GM15510 (cell line): ENCODE results near the gene PSAT1.

Experiments
- POLR2A ChIP-seq: IDR thresholded peaks from 3 replicates; pipeline ENCODE4 v1.6.1; 2011; ENCODE audit warnings: borderline replicate concordance; ENCODE audit not compliant: insufficient read length; ENCODE audit errors: extremely low read depth

PSAT1 gene

GRCh38 chr9:78286946-78287388, 10.0 kb upstream of the PSAT1 start:
- TF ChIP-seq POLR2A, result no peak

GRCh38 chr9:78288214-78288892, 8.6 kb upstream of the PSAT1 start:
- no peak for TF ChIP-seq POLR2A

- no peak for TF ChIP-seq POLR2A
Measured at GRCh38 chr9:78289474-78289873, 7.5 kb upstream of the PSAT1 start.

- TF ChIP-seq POLR2A, result no peak
Measured at GRCh38 chr9:78291240-78291925, 5.5 kb upstream of the PSAT1 start.

- no peak for TF ChIP-seq POLR2A
Measured at GRCh38 chr9:78292026-78292425, 4.9 kb upstream of the PSAT1 start.

GRCh38 chr9:78292716-78293497, 4.0 kb upstream of the PSAT1 start:
- no peak for TF ChIP-seq POLR2A

- no peak for TF ChIP-seq POLR2A
Measured at GRCh38 chr9:78294290-78295176, 2.4 kb upstream of the PSAT1 start.

GRCh38 chr9:78295177-78295575, 1.7 kb upstream of the PSAT1 start:
- no peak for TF ChIP-seq POLR2A

- TF ChIP-seq POLR2A, result no peak
Measured at GRCh38 chr9:78295731-78296130, 1.2 kb upstream of the PSAT1 start.

- TF ChIP-seq POLR2A, result no peak
Measured at GRCh38 chr9:78296201-78296892, 578 bp upstream of the PSAT1 start.

- TF ChIP-seq POLR2A, result peak; percentile 23
Measured at GRCh38 chr9:78297672-78297961, 692 bp downstream of the PSAT1 start.

- no peak for TF ChIP-seq POLR2A
Measured at GRCh38 chr9:78298046-78298765, 1.3 kb downstream of the PSAT1 start.

GRCh38 chr9:78300209-78300608, 3.3 kb downstream of the PSAT1 start:
- TF ChIP-seq POLR2A, result no peak

GRCh38 chr9:78301466-78301865, 4.5 kb downstream of the PSAT1 start:
- TF ChIP-seq POLR2A, result no peak

- TF ChIP-seq POLR2A, result no peak
Measured at GRCh38 chr9:78303377-78304062, 6.6 kb downstream of the PSAT1 start.
